CD4-positive, alpha-beta T cell treated with Interleukin-2 at 100 ng/mL for 4 hours (primary cell): ENCODE results near the gene TXNRD1.

Experiments used
- DNase-seq: peaks from one replicate; pipeline ENCODE4 v3.0.0-alpha.2; 2020; ENCODE audit warnings: low spot score

Gene TXNRD1

GRCh38 chr12:104350211-104351056 lies 134.9 kb downstream of the TXNRD1 start:
- no peak for DNase-seq

- no peak for DNase-seq
These were observed 135.7 kb downstream of the TXNRD1 start for GRCh38 chr12:104351057-104351983.

GRCh38 chr12:104352106-104352713 lies 136.6 kb downstream of the TXNRD1 start:
- DNase-seq: no peak

- no peak for DNase-seq
These were observed 137.7 kb downstream of the TXNRD1 start for GRCh38 chr12:104353012-104353981.

DNA sequence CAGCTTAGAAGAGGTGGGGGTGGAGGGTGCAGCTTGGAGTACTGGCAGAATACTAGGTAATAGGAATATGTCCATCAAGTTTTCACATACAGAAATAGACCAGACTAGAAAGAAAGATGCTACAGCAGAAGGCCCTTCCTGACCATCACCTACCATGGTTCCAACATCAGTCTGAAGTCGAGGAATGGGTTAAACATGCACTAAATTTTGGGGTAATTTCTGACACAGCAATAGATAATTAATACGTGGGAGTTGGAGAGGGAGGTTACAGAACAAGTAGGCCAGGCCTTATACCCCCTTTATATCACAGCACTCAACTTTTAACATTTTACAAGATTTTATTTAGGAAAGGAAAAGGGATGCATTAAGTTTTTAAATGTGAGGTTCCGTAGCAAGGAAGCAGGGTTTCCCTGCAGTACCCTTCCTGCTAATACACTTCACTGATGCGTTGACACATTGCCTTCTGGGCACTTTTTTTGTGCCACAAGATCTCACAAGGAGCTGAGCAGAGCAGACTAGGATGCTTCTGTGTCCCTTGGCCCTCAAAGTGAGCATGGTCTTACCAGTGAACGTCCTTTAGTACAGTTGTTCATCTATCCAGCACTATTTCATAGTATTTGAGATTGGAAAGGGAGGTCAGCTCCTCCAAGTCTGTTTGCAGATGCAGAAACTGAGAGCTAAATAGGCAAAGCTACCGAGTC lies 138.7 kb downstream of the TXNRD1 start:
- no peak for DNase-seq

- no peak for DNase-seq
These were observed 139.4 kb downstream of the TXNRD1 start for GRCh38 chr12:104354868-104355570.

DNA sequence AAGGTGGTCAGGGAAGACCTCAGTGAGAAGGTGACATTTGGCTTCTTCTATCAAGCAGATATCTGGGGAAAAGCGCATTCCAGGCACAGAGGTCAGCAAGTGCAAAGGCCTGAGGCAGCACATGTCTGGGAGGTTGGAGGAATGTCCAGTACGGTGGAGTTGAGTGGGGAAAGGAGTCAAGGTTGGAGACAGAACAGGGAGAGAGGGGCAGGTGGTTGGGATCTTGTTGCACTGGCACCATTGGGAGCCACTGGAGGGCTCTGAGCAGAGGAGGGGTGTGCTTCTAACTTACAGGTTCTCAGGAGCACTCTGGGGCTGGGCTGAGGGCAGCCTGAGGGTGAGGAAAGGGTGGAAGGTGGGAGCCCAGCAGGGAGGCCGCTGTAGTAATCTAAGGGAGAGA lies 140.1 kb downstream of the TXNRD1 start:
- DNase-seq: no peak

GRCh38 chr12:104356231-104357115 lies 140.9 kb downstream of the TXNRD1 start:
- DNase-seq: no peak

DNA sequence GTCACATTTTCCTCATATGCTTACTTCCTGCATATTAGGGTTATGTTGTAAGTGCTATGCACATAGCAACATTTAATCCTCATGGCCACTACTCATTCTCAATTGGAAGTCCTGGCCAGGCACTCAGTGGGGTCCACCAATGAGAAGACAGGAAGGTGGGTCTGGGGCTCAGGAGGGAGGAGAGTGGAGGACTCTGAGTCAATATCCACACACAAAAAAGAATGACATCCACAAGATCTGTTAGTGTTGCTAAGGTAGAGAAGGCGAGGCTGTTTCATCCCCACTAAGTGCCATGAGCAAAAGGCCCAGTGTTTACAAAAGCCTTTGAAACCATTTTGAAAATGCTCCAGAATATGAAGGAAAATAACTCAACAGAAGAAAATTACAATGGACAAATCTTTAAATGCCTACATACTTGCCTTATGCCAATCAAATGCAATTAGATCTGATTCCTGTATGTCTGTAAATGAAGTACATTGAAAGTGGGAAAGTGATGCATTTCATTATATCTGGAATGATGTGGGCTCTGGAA lies 141.9 kb downstream of the TXNRD1 start:
- DNase-seq: no peak

- DNase-seq: peak; percentile 79
These were observed 142.9 kb downstream of the TXNRD1 start for GRCh38 chr12:104358353-104359003.

- DNase-seq: no peak
These were observed 143.6 kb downstream of the TXNRD1 start for GRCh38 chr12:104359216-104359615.

GRCh38 chr12:104360157-104360556 lies 144.6 kb downstream of the TXNRD1 start:
- DNase-seq: no peak

DNA sequence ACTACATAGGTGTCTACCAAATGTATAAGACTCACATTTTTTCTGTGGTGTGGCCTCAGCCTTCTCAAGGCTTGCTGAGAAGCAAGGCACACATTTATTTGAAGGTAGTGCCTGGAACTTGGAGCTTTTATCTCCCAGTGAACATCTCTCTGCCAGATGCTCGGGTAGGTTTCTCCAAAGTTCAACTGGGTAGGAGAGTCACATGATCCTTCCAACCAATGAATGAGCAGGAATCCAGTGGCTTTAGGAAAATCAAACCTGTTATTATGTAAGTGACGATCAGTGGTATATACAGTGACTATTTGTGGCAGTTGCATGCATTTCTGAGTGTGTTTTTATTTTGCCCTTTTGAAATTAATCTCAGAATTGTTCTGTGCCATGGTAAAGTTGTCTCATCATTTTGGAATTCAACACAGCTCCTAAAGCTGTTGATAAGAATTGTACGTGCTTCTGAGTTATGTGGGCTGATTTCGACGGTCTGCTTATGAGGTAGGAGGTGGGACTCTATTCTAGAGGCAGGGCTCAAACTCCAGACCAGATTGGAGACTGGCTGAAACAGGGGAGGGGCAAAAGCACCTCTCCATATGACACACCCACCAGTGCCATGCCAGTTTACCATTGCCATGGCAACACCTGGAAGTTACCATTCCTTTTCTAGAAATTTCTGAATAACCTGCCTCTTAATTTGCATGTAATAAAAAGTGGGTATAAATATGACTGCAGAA lies 145.6 kb downstream of the TXNRD1 start:
- DNase-seq: no peak

DNA sequence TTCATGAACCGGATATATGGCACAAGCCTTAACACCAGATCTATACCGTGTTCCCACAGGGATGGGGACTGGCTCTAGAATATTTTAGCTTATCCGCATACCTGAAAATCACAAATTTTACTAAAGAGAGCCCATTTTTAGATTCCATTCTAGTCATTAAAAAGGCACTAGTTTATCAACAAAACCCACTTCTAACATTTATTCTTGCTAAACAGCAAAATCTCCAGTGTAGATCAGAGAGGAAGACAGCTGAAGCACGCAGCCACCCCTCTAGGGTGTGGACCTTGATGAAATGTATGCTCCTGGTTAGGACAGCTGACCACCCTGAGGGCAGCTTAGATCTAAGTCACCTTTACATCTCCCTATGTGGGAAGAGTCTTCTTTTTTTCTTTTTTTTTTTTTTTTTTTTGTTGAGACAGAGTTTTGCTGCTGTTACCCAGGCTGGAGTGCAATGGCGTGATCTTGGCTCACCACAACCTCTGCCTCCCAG lies 150.4 kb downstream of the TXNRD1 start:
- DNase-seq: no peak

GRCh38 chr12:104369708-104370107 lies 154.1 kb downstream of the TXNRD1 start:
- DNase-seq: no peak

DNA sequence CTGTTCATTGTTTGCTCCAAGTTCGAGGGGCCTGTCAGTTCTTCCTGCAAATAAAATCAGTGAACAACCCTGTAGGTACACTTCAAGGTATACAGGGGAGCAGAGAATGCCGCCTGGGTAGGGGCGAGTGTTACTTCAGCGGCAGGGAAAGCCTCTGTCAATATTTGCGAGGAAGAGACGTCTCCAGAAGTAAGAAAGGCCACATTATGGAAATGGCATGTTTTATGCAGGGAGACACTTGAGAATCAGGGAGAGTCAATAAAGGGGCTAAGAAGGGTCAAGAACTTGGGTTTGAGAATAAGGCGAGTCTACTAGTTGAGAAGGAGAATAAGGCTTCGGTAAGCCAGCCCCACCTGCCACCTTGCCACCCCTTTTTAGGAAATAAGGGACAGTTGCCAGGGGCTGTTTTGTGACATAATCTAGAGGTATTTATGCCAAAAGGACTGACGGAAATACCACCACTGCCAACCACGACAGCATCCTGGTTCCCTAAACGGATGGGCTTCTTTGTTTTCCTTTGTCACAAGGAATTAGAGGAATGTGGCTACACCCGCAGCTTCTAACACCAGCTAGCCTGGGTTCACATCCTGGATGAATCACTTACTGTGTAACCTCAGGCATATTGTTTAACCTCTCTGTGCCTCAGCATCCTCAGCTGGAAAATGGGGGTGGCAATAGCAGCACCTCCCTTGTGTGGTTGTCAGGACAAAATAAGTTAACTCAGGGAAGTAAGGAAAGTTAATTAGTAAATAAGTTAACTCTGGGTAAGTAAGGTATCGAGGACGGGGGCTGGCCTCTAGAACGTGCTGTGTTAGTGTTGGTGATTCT lies 155.7 kb downstream of the TXNRD1 start:
- no peak for DNase-seq
